T-helper 1 cell (primary cell): ENCODE results near the gene AMZ1.

Source experiments
- DNase-seq, 5 donors: peaks; one replicate each; pipeline ENCODE4 v3.0.0-alpha.2; 2012 to 2020

The AMZ1 gene

GRCh38 chr7:2757361-2757903 is 69.4 kb downstream of the AMZ1 start:
- peak in 1 of 5 donors; percentile 13 for DNase-seq

GRCh38 chr7:2757904-2758672 is 70.1 kb downstream of the AMZ1 start:
- peak in 1 of 5 donors; percentile 94 for DNase-seq

- DNase-seq: no peak
Measured at GRCh38 chr7:2758673-2759616, 70.9 kb downstream of the AMZ1 start.

- no peak for DNase-seq
Measured at GRCh38 chr7:2759736-2760097, 71.7 kb downstream of the AMZ1 start.

GRCh38 chr7:2760098-2760889 is 72.3 kb downstream of the AMZ1 start:
- DNase-seq: peak in 1 of 5 donors; percentile 15

GRCh38 chr7:2761131-2761624 is 73.2 kb downstream of the AMZ1 start:
- no peak for DNase-seq

GRCh38 chr7:2761801-2762497 is 73.9 kb downstream of the AMZ1 start:
- DNase-seq: no peak

- DNase-seq: no peak
Measured at GRCh38 chr7:2763597-2763996, 75.6 kb downstream of the AMZ1 start.

GRCh38 chr7:2764621-2765020 is 76.6 kb downstream of the AMZ1 start:
- no peak for DNase-seq
